Brain microvascular endothelial cell (primary cell): ENCODE results near the gene ZNF653.

Source experiments
- DNase-seq: peaks from one replicate; pipeline ENCODE4 v3.0.0-alpha.2; 2020
- H3K27ac ChIP-seq: fragments of 250-450 bp; sonication (Bioruptor Pico); 2 replicates; pipeline ENCODE4 v1.5.1; 2020; ENCODE audit warnings: mild to moderate bottlenecking, moderate library complexity
- H3K27me3 ChIP-seq: fragments of 250-450 bp; sonication (Bioruptor Pico); replicated peaks from 2 replicates; pipeline ENCODE4 v1.5.1; 2020; ENCODE audit warnings: mild to moderate bottlenecking
- H3K36me3 ChIP-seq: fragments of 250-450 bp; sonication (Bioruptor Pico); replicated peaks from 2 replicates; pipeline ENCODE4 v1.5.1; 2020; ENCODE audit warnings: mild to moderate bottlenecking
- H3K4me3 ChIP-seq: 2 replicates; pipeline ENCODE4 v1.5.1; 2011; ENCODE audit warnings: low read depth, mild to moderate bottlenecking, control low read depth, low read length, moderate library complexity
- in situ Hi-C: cut with HindIII; loops from 2 replicates; pipeline ENCODE4 v1.10.0; 2017; ENCODE audit warnings: low sequenced_read_pairs, low pct_ligation_motif_present
- TF ChIP-seq, protein P1 (sequence below): IDR thresholded peaks from 2 replicates; pipeline ENCODE4 v1.5.1; 2011; ENCODE audit warnings: low read depth, mild to moderate bottlenecking, moderate library complexity, low read length, control low read depth, inconsistent platforms; ENCODE audit errors: missing control alignments

ZNF653 gene

GRCh38 chr19:11530432-11530831, 24.8 kb upstream of the ZNF653 start:
- no peak overlapping the region for H3K4me3 ChIP-seq
- H3K27ac ChIP-seq, result no peak overlapping the region
- no peaks in the 10 kb centered on the region for H3K36me3 ChIP-seq
- in situ Hi-C loops, result no loop called here
- TF ChIP-seq, protein P1, sequence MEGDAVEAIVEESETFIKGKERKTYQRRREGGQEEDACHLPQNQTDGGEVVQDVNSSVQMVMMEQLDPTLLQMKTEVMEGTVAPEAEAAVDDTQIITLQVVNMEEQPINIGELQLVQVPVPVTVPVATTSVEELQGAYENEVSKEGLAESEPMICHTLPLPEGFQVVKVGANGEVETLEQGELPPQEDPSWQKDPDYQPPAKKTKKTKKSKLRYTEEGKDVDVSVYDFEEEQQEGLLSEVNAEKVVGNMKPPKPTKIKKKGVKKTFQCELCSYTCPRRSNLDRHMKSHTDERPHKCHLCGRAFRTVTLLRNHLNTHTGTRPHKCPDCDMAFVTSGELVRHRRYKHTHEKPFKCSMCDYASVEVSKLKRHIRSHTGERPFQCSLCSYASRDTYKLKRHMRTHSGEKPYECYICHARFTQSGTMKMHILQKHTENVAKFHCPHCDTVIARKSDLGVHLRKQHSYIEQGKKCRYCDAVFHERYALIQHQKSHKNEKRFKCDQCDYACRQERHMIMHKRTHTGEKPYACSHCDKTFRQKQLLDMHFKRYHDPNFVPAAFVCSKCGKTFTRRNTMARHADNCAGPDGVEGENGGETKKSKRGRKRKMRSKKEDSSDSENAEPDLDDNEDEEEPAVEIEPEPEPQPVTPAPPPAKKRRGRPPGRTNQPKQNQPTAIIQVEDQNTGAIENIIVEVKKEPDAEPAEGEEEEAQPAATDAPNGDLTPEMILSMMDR, result peak; percentile 52
- no peaks in the 10 kb centered on the region for H3K27me3 ChIP-seq
- peak; percentile 77 for DNase-seq

DNA sequence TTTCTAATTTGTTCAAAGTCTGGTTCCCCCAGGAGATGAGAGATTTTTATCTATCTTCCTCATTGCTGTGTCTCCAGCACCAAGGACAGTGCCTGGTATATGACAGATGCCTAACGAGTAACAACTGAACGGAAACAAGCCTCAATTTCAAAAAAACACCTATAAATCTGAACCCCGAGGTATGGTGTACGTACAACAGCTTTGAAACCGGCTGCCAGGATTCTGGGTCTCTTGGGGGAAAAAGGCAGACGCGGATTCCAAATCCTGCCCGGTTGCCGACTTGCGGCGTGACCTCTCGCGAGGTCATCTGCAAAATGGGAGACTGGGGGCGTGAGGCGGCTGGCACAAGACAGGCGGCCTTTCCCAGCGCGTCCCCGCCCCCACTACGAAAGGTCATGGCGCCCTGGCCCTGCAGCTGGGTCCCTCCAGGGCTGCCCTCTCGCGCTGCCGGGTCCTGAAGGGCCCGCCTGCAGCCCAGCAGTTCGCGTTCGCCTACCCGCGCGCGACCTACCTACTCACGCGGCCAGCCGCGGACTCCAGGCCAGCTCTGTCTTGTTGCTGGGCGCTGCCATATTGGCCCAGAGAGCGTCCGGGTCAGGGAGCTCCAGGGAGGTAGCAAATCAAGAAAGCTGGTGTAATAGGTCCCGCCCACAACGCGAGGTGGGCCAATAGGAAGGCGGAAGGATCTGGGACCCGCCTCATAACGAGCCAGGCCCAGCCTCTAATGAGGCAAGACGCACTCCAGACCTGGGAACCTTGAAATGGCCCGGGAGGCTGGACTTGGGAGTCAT, 23.1 kb upstream of the ZNF653 start, which contains the start of gene ECSIT:
Gene ECSIT (minus strand): TSS at position 584 of the 791 bp plus-strand sequence. CDS start 9,964 bp downstream, outside the sequence.
- DNase-seq, result peak; percentile 99
- TF ChIP-seq, protein P1, result no peak
- in situ Hi-C loops, result no loop called here
- Histone ChIP-seq H3K36me3 (no peaks in the 10 kb centered on the region), H3K27me3 (no peaks in the 10 kb centered on the region), H3K4me3 (peak within 1 kb of the TSS; percentile 85), H3K27ac (peak within 1 kb of the TSS; percentile 88)

GRCh38 chr19:11519138-11519537, 13.5 kb upstream of the ZNF653 start:
- H3K4me3 ChIP-seq, result no peak overlapping the region
- no peaks in the 10 kb centered on the region for H3K27me3 ChIP-seq
- no peaks in the 10 kb centered on the region for H3K36me3 ChIP-seq
- TF ChIP-seq, protein P1, result no peak
- no peak for DNase-seq
- no peak overlapping the region for H3K27ac ChIP-seq
- in situ Hi-C loops, result no loop called here

- no peaks in the 10 kb centered on the region for H3K36me3 ChIP-seq
- DNase-seq, result no peak
- in situ Hi-C loops, result no loop called here
- H3K27me3 ChIP-seq, result no peaks in the 10 kb centered on the region
- H3K4me3 ChIP-seq, result no peak overlapping the region
- H3K27ac ChIP-seq, result no peak overlapping the region
- TF ChIP-seq, protein P1, result no peak
Measured at GRCh38 chr19:11513946-11514345, 8.3 kb upstream of the ZNF653 start.

- H3K36me3 ChIP-seq, result no peaks in the 10 kb centered on the region
- H3K4me3 ChIP-seq, result no peak overlapping the region
- TF ChIP-seq, protein P1, result no peak
- no peak overlapping the region for H3K27ac ChIP-seq
- DNase-seq, result no peak
- in situ Hi-C loops, result no loop called here
- H3K27me3 ChIP-seq, result no peaks in the 10 kb centered on the region
Measured at GRCh38 chr19:11510444-11510843, 4.8 kb upstream of the ZNF653 start.
